Astrocyte (in vitro differentiated cells and primary cell): ENCODE data around the gene IP6K3. TPM values are rescaled to one million over a fixed set of nuclear protein-coding genes. Genes with fewer than 3 reads are reported as not detected.

Experiments used
- DNase-seq: peaks from one replicate; pipeline ENCODE4 v3.0.0-alpha.2; 2010; ENCODE audit warnings: low read depth
- FAIRE-seq: peaks from 2 replicates; lab custom pipeline; 2011; peaks lifted over from hg19 to GRCh38; lab: Jason Lieb, UNC
- H2AFZ ChIP-seq: 2 replicates; pipeline ENCODE4 v1.6.0; 2012; ENCODE audit warnings: low read depth, low read length, inconsistent platforms
- H3K27ac ChIP-seq: 2 replicates; pipeline ENCODE4 v1.5.1; 2011; ENCODE audit warnings: low read depth, low read length, inconsistent platforms
- H3K27me3 ChIP-seq: 2 replicates; pipeline ENCODE4 v1.6.0; 2011; ENCODE audit warnings: low read length, inconsistent platforms; ENCODE audit not compliant: insufficient read depth
- H3K36me3 ChIP-seq: 2 replicates; pipeline ENCODE4 v1.5.1; 2011; ENCODE audit warnings: low read length, inconsistent platforms; ENCODE audit not compliant: insufficient read depth
- H3K4me1 ChIP-seq: 2 replicates; pipeline ENCODE4 v1.5.1; 2011; ENCODE audit warnings: low read length, inconsistent platforms; ENCODE audit not compliant: insufficient read depth
- H3K4me2 ChIP-seq: 2 replicates; pipeline ENCODE4 v1.6.0; 2012; ENCODE audit warnings: low read length, inconsistent platforms
- H3K4me3 ChIP-seq: 2 replicates; pipeline ENCODE4 v1.5.1; 2011; ENCODE audit warnings: low read depth, mild to moderate bottlenecking, low read length, inconsistent platforms; ENCODE audit not compliant: insufficient read depth
- H3K79me2 ChIP-seq: 2 replicates; pipeline ENCODE4 v1.6.0; 2012; ENCODE audit warnings: mild to moderate bottlenecking, low read length, inconsistent platforms; ENCODE audit not compliant: insufficient read depth
- H3K9ac ChIP-seq: 2 replicates; pipeline ENCODE4 v1.6.0; 2012; ENCODE audit warnings: mild to moderate bottlenecking, low read length, inconsistent platforms
- H3K9me3 ChIP-seq: 2 replicates; pipeline ENCODE4 v1.5.1; 2012; ENCODE audit warnings: low read depth, mild to moderate bottlenecking, low read length, inconsistent platforms; ENCODE audit not compliant: insufficient read depth
- H4K20me1 ChIP-seq: 2 replicates; pipeline ENCODE4 v1.6.0; 2012; ENCODE audit warnings: low read length, inconsistent platforms; ENCODE audit not compliant: insufficient read depth
- H3K27ac Mint-ChIP-seq: one replicate; pipeline ENCODE4 v1.8.0; 2021; ENCODE audit warnings: mild to moderate bottlenecking, mixed read lengths; ENCODE audit not compliant: unreplicated experiment
- H3K27me3 Mint-ChIP-seq: one replicate; pipeline ENCODE4 v1.8.0; 2021; ENCODE audit warnings: low read depth, mixed read lengths; ENCODE audit not compliant: unreplicated experiment
- H3K36me3 Mint-ChIP-seq: one replicate; pipeline ENCODE4 v1.8.0; 2021; ENCODE audit warnings: low read depth, mixed read lengths; ENCODE audit not compliant: unreplicated experiment
- H3K4me1 Mint-ChIP-seq: one replicate; pipeline ENCODE4 v1.8.0; 2021; ENCODE audit warnings: low read depth, mixed read lengths; ENCODE audit not compliant: unreplicated experiment
- H3K4me3 Mint-ChIP-seq: one replicate; pipeline ENCODE4 v1.8.0; 2021; ENCODE audit warnings: mild to moderate bottlenecking, moderate library complexity, mixed read lengths; ENCODE audit not compliant: unreplicated experiment
- H3K9me3 Mint-ChIP-seq: one replicate; pipeline ENCODE4 v1.8.0; 2021; ENCODE audit warnings: mild to moderate bottlenecking, mixed read lengths; ENCODE audit not compliant: unreplicated experiment
- CTCF ChIP-seq: IDR thresholded peaks from 2 replicates; pipeline ENCODE4 v1.5.1; 2011; ENCODE audit warnings: low read depth, mild to moderate bottlenecking, inconsistent platforms, low read length, moderate library complexity; ENCODE audit not compliant: insufficient read depth
- EZH2 ChIP-seq: IDR thresholded peaks from 2 replicates; pipeline ENCODE4 v1.6.1; 2012; ENCODE audit warnings: mild to moderate bottlenecking, low read length, inconsistent platforms; ENCODE audit not compliant: insufficient read depth
- total RNA-seq: library from RNA; stranded (reverse); gene quantifications from 2 replicates; pipeline ENCODE4 v1.2.1, GENCODE V29; 2021

The IP6K3 gene
- total RNA-seq, 1 donor from 2014 or later = 4.6 TPM

- Mint-ChIP-seq H3K36me3 (peaks cover 4% of the 10 kb centered on the region), H3K27me3 (peaks cover 40% of the 10 kb centered on the region), H3K27ac (no peak overlapping the region)
Observed at GRCh38 chr6:33720998-33721397, 25.7 kb downstream of the IP6K3 start.

GRCh38 chr6:33719326-33719987 is 27.2 kb downstream of the IP6K3 start:
- Histone ChIP-seq H3K4me3 (no peak overlapping the region), H3K27ac (no peak overlapping the region), H3K27me3 (peaks cover 43% of the 10 kb centered on the region), H3K4me1 (no peaks in the 10 kb centered on the region), H2AFZ (no peak overlapping the region), H3K79me2 (no peaks in the 10 kb centered on the region), H3K9ac (no peak overlapping the region), H4K20me1 (no peaks in the 10 kb centered on the region), H3K36me3 (no peaks in the 10 kb centered on the region), H3K4me2 (no peak overlapping the region), H3K9me3 (no peaks in the 10 kb centered on the region)
- no peak overlapping the region for H3K4me3 Mint-ChIP-seq
- no peak overlapping the region for H3K27ac Mint-ChIP-seq
- no peaks in the 10 kb centered on the region for H3K9me3 Mint-ChIP-seq
- no peaks in the 10 kb centered on the region for H3K4me1 Mint-ChIP-seq
- DNase-seq (no peak), FAIRE-seq (no peak)
- H3K36me3 Mint-ChIP-seq = peaks cover 4% of the 10 kb centered on the region
- peaks cover 37% of the 10 kb centered on the region for H3K27me3 Mint-ChIP-seq
- TF ChIP-seq CTCF = no peak
- no peak for TF ChIP-seq EZH2

More at GRCh38 chr6:33720998-33721397, 25.7 kb downstream of the IP6K3 start:
- no peak for TF ChIP-seq CTCF
- no peaks in the 10 kb centered on the region for H3K9me3 Mint-ChIP-seq
- Histone ChIP-seq H3K4me2 (no peak overlapping the region), H4K20me1 (no peaks in the 10 kb centered on the region), H3K9me3 (no peaks in the 10 kb centered on the region), H3K9ac (no peak overlapping the region), H3K27me3 (peaks cover 52% of the 10 kb centered on the region), H2AFZ (no peak overlapping the region), H3K79me2 (no peaks in the 10 kb centered on the region), H3K4me1 (no peaks in the 10 kb centered on the region), H3K4me3 (no peak overlapping the region), H3K36me3 (no peaks in the 10 kb centered on the region), H3K27ac (no peak overlapping the region)
- DNase-seq (no peak), FAIRE-seq (no peak)
- H3K4me1 Mint-ChIP-seq = no peaks in the 10 kb centered on the region
- no peak overlapping the region for H3K4me3 Mint-ChIP-seq

GRCh38 chr6:33718713-33719112 is 28.0 kb downstream of the IP6K3 start:
- H4K20me1 ChIP-seq = no peaks in the 10 kb centered on the region
- no peak overlapping the region for H3K27ac ChIP-seq
- DNase-seq = no peak
- H3K79me2 ChIP-seq = no peaks in the 10 kb centered on the region
- H2AFZ ChIP-seq = no peak overlapping the region
- no peaks in the 10 kb centered on the region for H3K4me1 Mint-ChIP-seq
- H3K4me2 ChIP-seq = no peak overlapping the region
- H3K9me3 ChIP-seq = no peaks in the 10 kb centered on the region
- peaks cover 30% of the 10 kb centered on the region for H3K27me3 Mint-ChIP-seq
- H3K27me3 ChIP-seq = peaks cover 38% of the 10 kb centered on the region
- no peak overlapping the region for H3K4me3 Mint-ChIP-seq
- no peak for FAIRE-seq
- no peaks in the 10 kb centered on the region for H3K9me3 Mint-ChIP-seq
- peaks cover 1% of the 10 kb centered on the region for H3K36me3 Mint-ChIP-seq
- no peak overlapping the region for H3K27ac Mint-ChIP-seq
- TF ChIP-seq CTCF (no peak), EZH2 (no peak)
- H3K4me3 ChIP-seq = no peak overlapping the region
- no peaks in the 10 kb centered on the region for H3K36me3 ChIP-seq
- no peak overlapping the region for H3K9ac ChIP-seq
- H3K4me1 ChIP-seq = no peaks in the 10 kb centered on the region
